ENCODE data around the gene PGAM1.

GRCh38 chr10:97481071-97481470, 55.1 kb downstream of the PGAM1 start:
- TF ChIP-seq CTCF (IDR thresholded peaks at IDR 0.05) (no peak), POLR2AphosphoS5 (IDR thresholded peaks at IDR 0.05) (no peak)

Data from sigmoid colon (tissue), 4 donors.